ENCODE data around the gene BCL6.
"Not testable (repeated sequence)": the region's sequence is repeated elsewhere in the genome, so short reads cannot be mapped to it uniquely, and the experiment has no call there.

Gene BCL6

GRCh38 chr3:187698499-187699399, 46.5 kb downstream of the BCL6 start:
- DNase-seq (ENCODE audit: insufficient read length, low spot score) (no peak), FAIRE-seq (no peak)

GRCh38 chr3:187696021-187696420, 49.2 kb downstream of the BCL6 start:
- FAIRE-seq (no peak), DNase-seq (ENCODE audit: insufficient read length, low spot score) (no peak)
- no peak for TF ChIP-seq POLR2A (IDR thresholded peaks at IDR 0.05; ENCODE audit: low read depth, low read length)

More at GRCh38 chr3:187698499-187699399, 46.5 kb downstream of the BCL6 start:
- TF ChIP-seq POLR2A (IDR thresholded peaks at IDR 0.05; ENCODE audit: low read depth, low read length) = no peak

GRCh38 chr3:187695449-187695848, 49.8 kb downstream of the BCL6 start:
- FAIRE-seq (no peak), DNase-seq (ENCODE audit: insufficient read length, low spot score) (no peak)
- TF ChIP-seq POLR2A (IDR thresholded peaks at IDR 0.05; ENCODE audit: low read depth, low read length) = no peak

- no peak for FAIRE-seq
- DNase-seq (ENCODE audit: insufficient read length, low spot score) = no peak
- no peak for TF ChIP-seq POLR2A (IDR thresholded peaks at IDR 0.05; ENCODE audit: low read depth, low read length)
Observed at GRCh38 chr3:187694801-187695200, 50.5 kb downstream of the BCL6 start.

GRCh38 chr3:187693431-187693830, 51.8 kb downstream of the BCL6 start:
- FAIRE-seq = no peak
- DNase-seq (ENCODE audit: insufficient read length, low spot score) = no peak
- no peak for TF ChIP-seq POLR2A (IDR thresholded peaks at IDR 0.05; ENCODE audit: low read depth, low read length)

- no peak for DNase-seq (ENCODE audit: insufficient read length, low spot score)
- FAIRE-seq = no peak
Observed at GRCh38 chr3:187689984-187690383, 55.3 kb downstream of the BCL6 start.

GRCh38 chr3:187686621-187687273, 58.5 kb downstream of the BCL6 start:
- no peak for DNase-seq (ENCODE audit: insufficient read length, low spot score)
- TF ChIP-seq POLR2A (IDR thresholded peaks at IDR 0.05; ENCODE audit: low read depth, low read length) = no peak
- FAIRE-seq = no peak

More at GRCh38 chr3:187689984-187690383, 55.3 kb downstream of the BCL6 start:
- no peak for TF ChIP-seq POLR2A (IDR thresholded peaks at IDR 0.05; ENCODE audit: low read depth, low read length)

GRCh38 chr3:187685948-187686347, 59.3 kb downstream of the BCL6 start:
- TF ChIP-seq POLR2A (IDR thresholded peaks at IDR 0.05; ENCODE audit: low read depth, low read length) = no peak
- FAIRE-seq = no peak

GRCh38 chr3:187684880-187685279, 60.4 kb downstream of the BCL6 start:
- FAIRE-seq (no peak), DNase-seq (ENCODE audit: insufficient read length, low spot score) (no peak)
- TF ChIP-seq POLR2A (IDR thresholded peaks at IDR 0.05; ENCODE audit: low read depth, low read length) = no peak

More at GRCh38 chr3:187685948-187686347, 59.3 kb downstream of the BCL6 start:
- no peak for DNase-seq (ENCODE audit: insufficient read length, low spot score)

GRCh38 chr3:187684444-187684843, 60.8 kb downstream of the BCL6 start:
- FAIRE-seq = no peak

GRCh38 chr3:187681756-187682155, 63.5 kb downstream of the BCL6 start:
- not testable (repeated sequence) for DNase-seq (ENCODE audit: insufficient read length, low spot score); FAIRE-seq

More at GRCh38 chr3:187684444-187684843, 60.8 kb downstream of the BCL6 start:
- TF ChIP-seq POLR2A (IDR thresholded peaks at IDR 0.05; ENCODE audit: low read depth, low read length) = no peak
- no peak for DNase-seq (ENCODE audit: insufficient read length, low spot score)

GRCh38 chr3:187679638-187680396, 65.5 kb downstream of the BCL6 start:
- no peak for TF ChIP-seq POLR2A (IDR thresholded peaks at IDR 0.05; ENCODE audit: low read depth, low read length)
- FAIRE-seq = peak; percentile 94
- peak; percentile 68 for DNase-seq (ENCODE audit: insufficient read length, low spot score)

- TF ChIP-seq POLR2A (IDR thresholded peaks at IDR 0.05; ENCODE audit: low read depth, low read length) = no peak
- FAIRE-seq (peak; percentile 94), DNase-seq (ENCODE audit: insufficient read length, low spot score) (peak; percentile 36)
Observed at GRCh38 chr3:187678726-187679268, 66.5 kb downstream of the BCL6 start.

GRCh38 chr3:187677604-187678003, 67.7 kb downstream of the BCL6 start:
- no peak for FAIRE-seq
- no peak for TF ChIP-seq POLR2A (IDR thresholded peaks at IDR 0.05; ENCODE audit: low read depth, low read length)
- DNase-seq (ENCODE audit: insufficient read length, low spot score) = no peak

Measured in H54 (cell line).